ENCODE data around the gene CFP.

Gene CFP

GRCh38 chrX:47574076-47574546, 55.6 kb downstream of the CFP start:
- DNase-seq (ENCODE audit: low read depth, low spot score) = no peak

- no peak for DNase-seq (ENCODE audit: low read depth, low spot score)
Observed at GRCh38 chrX:47573341-47574075, 56.2 kb downstream of the CFP start.

Data from iPS DF 19.7 (cell line).